HEK293T (cell line): Measurements from ENCODE around the gene C3.

Source experiments
- CTCF ChIA-PET: fragments of 350-600 bp; formaldehyde crosslinking; extraction: SDS; loops from one replicate; lab custom pipeline; 2021; ENCODE audit warnings: antibody characterized with exemption, inconsistent platforms; lab: Yijun Ruan, JAX
- POLR2A ChIA-PET: fragments of 350-600 bp; formaldehyde crosslinking; extraction: SDS; loops from one replicate; lab custom pipeline; 2020; ENCODE audit warnings: antibody characterized with exemption, inconsistent platforms; lab: Yijun Ruan, JAX
- DNase-seq: peaks from one replicate; pipeline ENCODE4 v3.0.0; 2012; ENCODE audit warnings: mixed read lengths; ENCODE audit errors: extremely low spot score
- ARNT ChIP-seq: fragments of 450-650 bp; IDR thresholded peaks from 2 replicates; pipeline ENCODE4 v1.6.1; 2017; ENCODE audit warnings: mild to moderate bottlenecking
- BHLHE40 ChIP-seq: fragments of 450-650 bp; IDR thresholded peaks from 2 replicates; pipeline ENCODE4 v1.6.1; 2016; ENCODE audit warnings: mild to moderate bottlenecking, moderate library complexity, borderline replicate concordance
- CTBP1 ChIP-seq: fragments of 450-650 bp; IDR thresholded peaks from 2 replicates; pipeline ENCODE4 v1.6.1; 2016; ENCODE audit warnings: borderline replicate concordance
- ELF4 ChIP-seq: fragments of 450-650 bp; IDR thresholded peaks from 2 replicates; pipeline ENCODE4 v1.6.1; 2017; ENCODE audit warnings: antibody characterized with exemption
- FOXA1 ChIP-seq: fragments of 450-650 bp; IDR thresholded peaks from 2 replicates; pipeline ENCODE4 v1.6.1; 2016; ENCODE audit warnings: mild to moderate bottlenecking
- FOXK2 ChIP-seq: fragments of 450-650 bp; IDR thresholded peaks from 2 replicates; pipeline ENCODE4 v1.6.1; 2016; ENCODE audit warnings: mild to moderate bottlenecking
- FOXM1 ChIP-seq: fragments of 450-650 bp; IDR thresholded peaks from 2 replicates; pipeline ENCODE4 v1.6.1; 2017; ENCODE audit warnings: mild to moderate bottlenecking, borderline replicate concordance
- HDGF ChIP-seq: fragments of 450-650 bp; IDR thresholded peaks from 2 replicates; pipeline ENCODE4 v1.6.1; 2017; ENCODE audit warnings: antibody characterized with exemption, borderline replicate concordance
- L3MBTL2 ChIP-seq: fragments of 450-650 bp; conservative IDR thresholded peaks from 2 replicates; pipeline ENCODE4 v1.6.1; 2016; ENCODE audit warnings: mild to moderate bottlenecking
- LEF1 ChIP-seq: fragments of 450-650 bp; IDR thresholded peaks from 2 replicates; pipeline ENCODE4 v1.6.1; 2017; ENCODE audit warnings: mild to moderate bottlenecking, borderline replicate concordance
- NFRKB ChIP-seq: fragments of 450-650 bp; IDR thresholded peaks from 2 replicates; pipeline ENCODE4 v1.6.1; 2016; ENCODE audit warnings: mild to moderate bottlenecking, moderate library complexity
- SP1 ChIP-seq: fragments of 450-650 bp; IDR thresholded peaks from 2 replicates; pipeline ENCODE4 v1.6.1; 2017
- SUZ12 ChIP-seq: fragments of 450-650 bp; IDR thresholded peaks from 2 replicates; pipeline ENCODE4 v1.6.1; 2016; ENCODE audit warnings: mild to moderate bottlenecking
- TARDBP ChIP-seq: fragments of 450-650 bp; IDR thresholded peaks from 2 replicates; pipeline ENCODE4 v1.6.1; 2016
- ZNF384 ChIP-seq: fragments of 450-650 bp; IDR thresholded peaks from 2 replicates; pipeline ENCODE4 v1.6.1; 2016
- TF ChIP-seq, protein P1 (sequence below): fragments of 450-650 bp; IDR thresholded peaks from 2 replicates; pipeline ENCODE4 v1.6.1; 2016

C3 gene

DNA sequence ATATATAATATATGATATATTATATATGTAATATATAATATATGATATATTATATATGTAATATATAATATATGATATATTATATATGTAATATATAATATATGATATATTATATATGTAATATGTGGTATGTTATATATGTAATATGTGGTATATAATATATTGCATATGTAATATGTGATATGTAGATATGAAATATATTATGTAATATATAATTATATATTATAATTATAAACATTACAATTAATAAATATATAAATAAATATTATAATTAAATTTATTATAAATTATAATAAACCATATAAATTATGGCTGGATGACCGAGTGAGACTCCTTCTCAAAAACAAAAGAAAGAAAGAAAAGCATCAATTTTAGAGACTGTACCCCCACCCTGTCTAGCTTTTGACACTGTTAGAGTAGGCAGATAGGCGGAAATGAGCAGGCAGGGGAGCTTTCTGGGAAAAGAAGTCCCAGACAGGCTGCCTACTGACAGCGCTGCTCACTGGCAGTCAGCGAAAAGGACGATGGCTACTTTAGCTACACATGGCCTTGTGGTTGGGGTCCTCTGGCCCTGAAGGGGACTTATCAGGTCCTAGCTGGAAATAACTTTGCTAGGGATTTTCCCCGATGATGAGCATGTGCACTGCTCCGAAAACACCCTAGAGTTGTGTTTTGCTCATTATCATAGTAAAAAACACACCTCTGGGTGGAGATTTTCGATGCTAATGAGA, 19.7 kb downstream of the C3 start:
- POLR2A ChIA-PET, result no interaction called here
- TF ChIP-seq FOXK2 (no peak), LEF1 (no peak), BHLHE40 (no peak), HDGF (no peak), CTBP1 (no peak), FOXA1 (no peak), ARNT (no peak), FOXM1 (no peak), NFRKB (no peak)
- TF ChIP-seq, protein P1, sequence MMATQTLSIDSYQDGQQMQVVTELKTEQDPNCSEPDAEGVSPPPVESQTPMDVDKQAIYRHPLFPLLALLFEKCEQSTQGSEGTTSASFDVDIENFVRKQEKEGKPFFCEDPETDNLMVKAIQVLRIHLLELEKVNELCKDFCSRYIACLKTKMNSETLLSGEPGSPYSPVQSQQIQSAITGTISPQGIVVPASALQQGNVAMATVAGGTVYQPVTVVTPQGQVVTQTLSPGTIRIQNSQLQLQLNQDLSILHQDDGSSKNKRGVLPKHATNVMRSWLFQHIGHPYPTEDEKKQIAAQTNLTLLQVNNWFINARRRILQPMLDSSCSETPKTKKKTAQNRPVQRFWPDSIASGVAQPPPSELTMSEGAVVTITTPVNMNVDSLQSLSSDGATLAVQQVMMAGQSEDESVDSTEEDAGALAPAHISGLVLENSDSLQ, result no peak
- CTCF ChIA-PET, result no interaction called here
- no peak for DNase-seq

DNA sequence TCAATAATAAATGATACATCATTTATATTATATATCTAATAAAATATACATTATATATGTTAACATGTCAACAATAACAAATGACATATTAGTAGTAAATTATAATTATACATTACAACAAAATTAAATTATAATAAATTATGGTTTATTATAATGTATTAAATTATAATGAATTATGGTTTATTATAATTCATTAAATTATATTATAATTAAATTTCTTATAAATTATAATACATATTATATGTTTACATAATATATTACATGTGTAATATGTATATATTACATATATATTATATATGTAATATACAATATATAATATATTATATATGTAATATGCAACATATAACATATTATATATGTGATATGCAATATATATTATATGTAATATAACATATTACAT, 20.5 kb downstream of the C3 start:
- no peak for DNase-seq
- ChIA-PET CTCF (no interaction called here), POLR2A (no interaction called here)
- no peak for TF ChIP-seq SUZ12
- TF ChIP-seq, protein P1, result no peak

DNA sequence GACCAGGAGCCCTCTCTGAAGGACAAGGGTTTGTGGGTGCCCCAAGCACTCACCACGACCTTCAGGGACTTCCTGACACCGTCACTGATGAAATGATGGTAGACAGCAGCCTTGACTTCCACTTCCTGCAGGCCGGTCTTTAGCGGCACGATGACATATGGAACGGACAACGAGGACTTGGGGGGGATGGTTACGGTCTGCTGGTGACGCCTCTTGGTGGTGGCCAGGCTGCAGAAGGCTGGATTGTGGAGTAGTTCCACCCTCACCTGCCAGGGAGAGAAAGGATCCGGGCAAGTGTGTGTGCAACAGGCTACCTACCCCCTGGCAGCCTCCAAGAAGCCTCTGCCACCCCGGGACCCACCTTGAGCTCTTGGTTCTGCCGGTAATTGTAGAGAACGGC, 23.2 kb downstream of the C3 start:
- DNase-seq, result no peak
- POLR2A ChIA-PET, result interaction anchor here (1.0 kb wide), 1 partner anchor 16 kb away, joined by 3 read pairs; no protein-coding TSS in a partner anchor
- TF ChIP-seq FOXK2 (no peak), SP1 (no peak), L3MBTL2 (no peak), NFRKB (no peak), LEF1 (no peak), HDGF (no peak), SUZ12 (no peak), FOXA1 (no peak), BHLHE40 (no peak), TARDBP (no peak), CTBP1 (no peak), ARNT (no peak), ELF4 (no peak), ZNF384 (no peak), FOXM1 (no peak)
- TF ChIP-seq, protein P1, result no peak
- CTCF ChIA-PET, result interaction anchor here (0.6 kb wide), 1 partner anchor 23 kb away, joined by 3 read pairs; no protein-coding TSS in a partner anchor

DNA sequence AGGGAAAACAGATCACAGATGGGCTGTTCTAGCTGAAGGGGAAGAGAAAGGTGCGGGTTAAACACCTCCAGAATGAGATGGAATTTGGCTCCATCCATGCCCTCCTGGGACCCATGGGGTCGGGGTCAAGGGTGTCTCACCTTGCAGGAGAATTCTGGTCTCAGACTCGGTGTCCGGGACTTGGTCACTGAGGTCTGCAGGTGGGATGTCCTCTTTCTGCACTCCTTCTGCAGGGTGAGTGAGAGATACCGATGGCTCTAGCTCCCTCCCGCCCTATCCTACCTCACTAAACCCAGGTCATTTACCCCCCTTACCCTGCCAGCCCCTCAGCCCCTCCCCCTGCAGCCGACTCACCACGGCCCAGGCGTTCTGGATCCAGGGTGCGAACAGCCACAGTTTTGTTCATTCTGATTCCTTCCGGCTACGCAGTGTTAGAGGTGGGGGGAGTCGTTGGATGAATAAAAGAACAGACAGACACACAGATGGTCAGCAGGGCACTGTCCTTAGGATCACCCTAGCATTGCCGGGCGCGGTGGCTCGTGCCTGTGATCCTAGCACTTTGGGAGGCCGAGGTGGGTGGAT, 24.1 kb downstream of the C3 start:
- TF ChIP-seq FOXM1 (no peak), FOXA1 (no peak), FOXK2 (no peak), CTBP1 (no peak), HDGF (no peak), ELF4 (no peak), TARDBP (no peak), L3MBTL2 (no peak), LEF1 (no peak), SUZ12 (no peak), ZNF384 (no peak), ARNT (no peak), NFRKB (no peak), BHLHE40 (no peak), SP1 (no peak)
- TF ChIP-seq, protein P1, result no peak
- DNase-seq, result no peak
- ChIA-PET CTCF (interaction anchor here (0.7 kb wide), 1 partner anchor 65 kb away, joined by 3 read pairs; no protein-coding TSS in a partner anchor), POLR2A (no interaction called here)

DNA sequence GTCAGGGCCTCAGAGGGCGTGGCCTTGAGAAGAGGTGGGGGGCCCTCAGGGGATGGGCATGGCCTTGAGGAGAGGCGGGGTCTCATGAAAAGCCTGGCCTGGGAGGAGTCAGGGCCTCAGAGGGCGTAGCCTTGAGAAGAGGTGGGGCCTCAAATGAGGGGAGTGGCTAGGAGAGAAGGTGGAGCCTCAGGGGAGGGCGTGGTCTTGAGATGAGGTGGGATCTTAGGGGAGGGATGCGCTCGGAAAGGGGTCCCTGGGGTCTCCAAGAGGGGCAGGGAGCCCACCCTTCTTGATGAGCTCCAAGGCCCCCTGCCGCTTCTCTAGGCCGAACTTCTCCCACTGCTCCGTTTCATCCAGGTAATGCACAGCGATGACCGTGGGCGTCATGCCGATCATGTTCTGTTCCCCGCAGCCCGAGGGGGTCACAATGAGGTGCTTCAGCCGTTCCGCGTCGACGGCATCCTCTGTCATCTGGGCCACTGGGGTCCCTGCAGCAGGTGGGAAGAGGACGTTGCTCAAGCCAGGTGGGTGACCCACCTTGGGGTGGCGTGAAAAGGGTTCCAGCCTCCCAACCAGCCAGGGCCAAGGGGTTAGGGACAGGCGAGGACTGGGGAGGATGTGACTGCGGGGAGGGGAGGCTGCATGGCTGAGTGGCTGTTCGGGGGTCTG, 26.2 kb downstream of the C3 start:
- DNase-seq, result no peak
- ChIA-PET POLR2A (no interaction called here), CTCF (no interaction called here)
- TF ChIP-seq L3MBTL2 (no peak), FOXM1 (no peak), SUZ12 (no peak), ZNF384 (no peak)

DNA sequence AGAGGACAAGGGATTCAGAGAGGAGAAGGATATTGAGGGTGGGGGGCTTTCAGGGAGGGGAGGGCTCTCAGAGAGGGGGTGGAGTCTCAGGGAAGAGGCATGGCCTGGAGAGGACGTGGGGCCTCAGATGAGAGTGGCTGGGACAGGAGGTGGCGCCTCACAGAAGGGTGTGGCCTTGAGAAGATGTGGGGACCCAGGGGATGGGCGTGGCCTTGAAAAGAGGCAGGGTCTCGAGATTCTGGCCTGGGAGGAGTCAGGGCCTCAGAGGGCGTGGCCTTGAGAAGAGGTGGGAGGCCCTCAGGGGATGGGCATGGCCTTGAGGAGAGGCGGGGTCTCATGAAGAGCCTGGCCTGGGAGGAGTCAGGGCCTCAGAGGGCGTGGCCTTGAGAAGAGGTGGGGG, 26.8 kb downstream of the C3 start:
- TF ChIP-seq ARNT (no peak), SUZ12 (no peak), FOXA1 (no peak), ELF4 (no peak), L3MBTL2 (no peak), CTBP1 (no peak), BHLHE40 (no peak), FOXK2 (no peak), SP1 (no peak), LEF1 (no peak), TARDBP (no peak)
- CTCF ChIA-PET, result no interaction called here
- no peak for DNase-seq
- POLR2A ChIA-PET, result no interaction called here
